ENCODE data around the gene NPAS3. TPM values are rescaled to one million over a fixed set of nuclear protein-coding genes. Genes with fewer than 3 reads are reported as not detected.

Gene NPAS3
- total and polyA plus RNA-seq, 2 of the 8 experiments (the other 6 are each of a cell fraction or from before 2014, with no cell fraction given) = 0.11 to 0.60 TPM

DNA sequence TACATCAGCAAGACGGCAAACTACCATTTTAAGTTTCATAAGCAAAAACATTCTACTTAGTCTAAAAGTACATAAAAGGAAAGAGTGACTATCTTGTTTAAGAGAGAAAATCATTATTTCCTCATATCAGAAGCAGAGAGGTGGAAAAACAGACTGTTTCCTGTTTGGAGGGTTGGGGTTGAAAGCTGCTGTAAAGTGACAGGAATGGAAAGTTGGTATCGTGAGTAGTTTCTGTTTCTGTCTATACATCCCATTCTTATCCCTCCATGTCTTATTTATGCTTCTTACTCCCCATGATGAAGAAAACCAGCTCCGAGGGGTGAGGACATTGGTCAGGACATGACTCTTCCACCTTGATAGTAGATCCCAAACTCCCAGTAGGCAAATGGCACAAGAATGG, 795.7 kb downstream of the NPAS3 start:
- no peak overlapping the region for H4K8ac ChIP-seq (ENCODE audit: extremely low read depth, insufficient read depth, low read length)
- H3K9ac ChIP-seq (replicated peaks in 1 of 4; ENCODE audit: extremely low read depth in 1 of 4, low read depth in 3 of 4, low read length in 3 of 4) = no peak overlapping the region
- no peak overlapping the region for H3K14ac ChIP-seq (ENCODE audit: insufficient read length)
- H3K4me3 ChIP-seq (ENCODE audit: extremely low read depth in 1 of 4, insufficient read depth in 2 of 4, low read depth in 3 of 4, low read length in 4 of 4) = no peak overlapping the region
- no peak overlapping the region for H4K5ac ChIP-seq (ENCODE audit: insufficient read length, low read depth, low read length)
- TF ChIP-seq GTF2F1 (IDR thresholded peaks at IDR 0.05; ENCODE audit: borderline replicate concordance, low read depth, low read length) (no peak), SUZ12 (IDR thresholded peaks at IDR 0.05; ENCODE audit: low read length) (no peak), SAP30 (IDR thresholded peaks at IDR 0.05; ENCODE audit: insufficient read depth, insufficient replicate concordance, low read length) (no peak), JUND (IDR thresholded peaks at IDR 0.05; ENCODE audit: low read length) (no peak), CREB1 (IDR thresholded peaks at IDR 0.05) (no peak), EP300 (IDR thresholded peaks at IDR 0.05; ENCODE audit: borderline replicate concordance in 1 of 2, low read depth in 2 of 2, low read length in 2 of 2) (no peak)
- H2AK5ac ChIP-seq (ENCODE audit: low read depth, low read length) = no peak overlapping the region
- no peak overlapping the region for H2BK5ac ChIP-seq (ENCODE audit: low read depth, low read length)
- no peak overlapping the region for H3K4me2 ChIP-seq (ENCODE audit: insufficient read depth in 1 of 2, low read depth in 2 of 2, low read length in 2 of 2)
- no peak overlapping the region for H3K23ac ChIP-seq (ENCODE audit: insufficient read length)
- H2BK12ac ChIP-seq (ENCODE audit: low read depth, low read length) = no peak overlapping the region
- H3K27me3 ChIP-seq (replicated peaks in 1 of 4; ENCODE audit: control insufficient read depth in 3 of 4, extremely low read depth in 1 of 4, insufficient read depth in 3 of 4, low read length in 3 of 4) = no peaks in the 10 kb centered on the region
- FAIRE-seq (no peak), DNase-seq (ENCODE audit: low read depth in 1 of 2, low spot score in 2 of 2) (no peak)
- no peak overlapping the region for H2BK20ac ChIP-seq (ENCODE audit: low read length)
- 89% methylated on average over 3 of the region's 3 CpGs; no CpG with 5 or more reads in 1 of the 2 experiments for WGBS, 2 experiments (ENCODE audit: extremely low coverage in 1 of 2, insufficient coverage in 1 of 2, insufficient read length in 1 of 2, insufficient replicate concordance in 2 of 2, low coverage in 1 of 2, low lambda C conversion rate in 2 of 2, missing lambda C conversion rate in 1 of 2)
- no peak overlapping the region for H4K91ac ChIP-seq (replicated peaks; ENCODE audit: insufficient read length, low read length)
- no peak overlapping the region for H3K27ac ChIP-seq (ENCODE audit: low read depth, low read length)
- H2BK120ac ChIP-seq (replicated peaks; ENCODE audit: low read depth, low read length) = no peak overlapping the region
- peaks cover 0 to 12% (median 3%) of the 10 kb centered on the region in 4 experiments; a peak in 1 of 7 replicates for H3K4me1 ChIP-seq (replicated peaks in 1 of 4; ENCODE audit: control insufficient read depth in 3 of 4, insufficient read depth in 4 of 4, low read length in 3 of 4)
- no peak overlapping the region for H2BK15ac ChIP-seq (ENCODE audit: low read length)
- H3K4ac ChIP-seq (replicated peaks; ENCODE audit: insufficient read length, low read depth, low read length) = no peak overlapping the region
- ChIA-PET CTCF (ENCODE audit: partially characterized antibody) (no interaction called here), POLR2A (ENCODE audit: partially characterized antibody) (no interaction called here)
- H3K9me3 ChIP-seq (ENCODE audit: insufficient read depth in 2 of 2, low read depth in 1 of 2, low read length in 1 of 2) = no peaks in the 10 kb centered on the region
- H4K20me1 ChIP-seq (replicated peaks in 1 of 2; ENCODE audit: control insufficient read depth in 1 of 2, insufficient read depth in 2 of 2, low read length in 2 of 2) = no peaks in the 10 kb centered on the region
- no peak overlapping the region for H3K18ac ChIP-seq (ENCODE audit: extremely low read depth, low read length)
- H3K79me1 ChIP-seq (ENCODE audit: low read depth, low read length) = no peaks in the 10 kb centered on the region
- H3K36me3 ChIP-seq (ENCODE audit: control insufficient read depth in 2 of 4, insufficient read depth in 4 of 4, low read length in 3 of 4) = no peaks in the 10 kb centered on the region
- no peaks in the 10 kb centered on the region for H3K23me2 ChIP-seq (ENCODE audit: low read depth, low read length)
- no peak overlapping the region for H3K56ac ChIP-seq (replicated peaks; ENCODE audit: insufficient read length, low read depth, low read length)
- no peaks in the 10 kb centered on the region for H3K79me2 ChIP-seq (ENCODE audit: control insufficient read depth in 1 of 2, insufficient read depth in 2 of 2, low read length in 2 of 2)
- 0 out of 2 replicates have a peak overlapping the region, but pooled peaks have one; percentile 37 for H2AFZ ChIP-seq (ENCODE audit: low read length)

Measured in H1 (cell line).